Measurements from ENCODE around the gene AMER3. TPM values are rescaled to one million over a fixed set of nuclear protein-coding genes. Genes with fewer than 3 reads are reported as not detected.
"Not testable (repeated sequence)": the region's sequence is repeated elsewhere in the genome, so short reads cannot be mapped to it uniquely, and the experiment has no call there.

The AMER3 gene, protein sequence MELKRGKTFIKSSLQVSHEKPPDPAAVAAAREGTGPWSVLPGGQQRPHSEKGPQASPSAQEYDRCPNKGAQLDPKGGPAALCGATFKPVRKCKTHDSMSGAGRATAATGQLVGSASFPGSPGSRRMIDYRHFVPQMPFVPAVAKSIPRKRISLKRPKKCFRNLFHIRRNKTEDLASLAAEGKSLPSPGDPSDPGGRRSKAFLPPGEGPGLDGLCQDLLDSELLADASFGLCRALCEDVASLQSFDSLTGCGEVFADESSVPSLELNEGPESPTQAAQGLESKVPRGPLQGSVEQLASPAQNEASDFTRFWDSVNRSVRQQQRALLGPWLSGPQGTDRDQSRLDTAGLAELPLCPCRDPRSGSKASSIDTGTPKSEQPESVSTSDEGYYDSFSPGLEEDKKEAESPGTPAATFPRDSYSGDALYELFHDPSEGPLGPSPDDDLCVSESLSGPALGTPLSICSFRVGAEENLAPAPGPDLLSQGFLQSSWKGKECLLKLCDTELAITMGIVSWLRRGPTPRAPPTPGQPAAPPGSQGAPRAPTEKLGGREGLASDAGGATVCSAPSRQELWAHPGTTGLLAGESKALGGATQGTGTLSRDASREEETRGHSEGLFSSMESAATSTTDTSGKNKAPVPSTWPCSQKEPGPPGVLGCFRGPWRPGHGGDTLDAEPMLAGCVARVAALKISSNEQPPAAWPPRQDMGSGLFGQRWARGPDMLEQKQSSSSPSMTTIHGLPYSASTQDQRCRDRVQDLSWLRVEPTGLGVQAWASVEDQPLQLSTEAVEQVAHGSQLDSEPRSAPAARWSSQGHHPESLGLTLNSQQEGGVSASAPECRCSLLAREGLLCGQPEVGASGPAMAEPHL
- polyA plus RNA-seq (2011; rRNA removed) (not detected in 2 replicates), polyA minus RNA-seq (2011; rRNA and poly(A)+ RNA removed) (not detected in 2 replicates)

DNA sequence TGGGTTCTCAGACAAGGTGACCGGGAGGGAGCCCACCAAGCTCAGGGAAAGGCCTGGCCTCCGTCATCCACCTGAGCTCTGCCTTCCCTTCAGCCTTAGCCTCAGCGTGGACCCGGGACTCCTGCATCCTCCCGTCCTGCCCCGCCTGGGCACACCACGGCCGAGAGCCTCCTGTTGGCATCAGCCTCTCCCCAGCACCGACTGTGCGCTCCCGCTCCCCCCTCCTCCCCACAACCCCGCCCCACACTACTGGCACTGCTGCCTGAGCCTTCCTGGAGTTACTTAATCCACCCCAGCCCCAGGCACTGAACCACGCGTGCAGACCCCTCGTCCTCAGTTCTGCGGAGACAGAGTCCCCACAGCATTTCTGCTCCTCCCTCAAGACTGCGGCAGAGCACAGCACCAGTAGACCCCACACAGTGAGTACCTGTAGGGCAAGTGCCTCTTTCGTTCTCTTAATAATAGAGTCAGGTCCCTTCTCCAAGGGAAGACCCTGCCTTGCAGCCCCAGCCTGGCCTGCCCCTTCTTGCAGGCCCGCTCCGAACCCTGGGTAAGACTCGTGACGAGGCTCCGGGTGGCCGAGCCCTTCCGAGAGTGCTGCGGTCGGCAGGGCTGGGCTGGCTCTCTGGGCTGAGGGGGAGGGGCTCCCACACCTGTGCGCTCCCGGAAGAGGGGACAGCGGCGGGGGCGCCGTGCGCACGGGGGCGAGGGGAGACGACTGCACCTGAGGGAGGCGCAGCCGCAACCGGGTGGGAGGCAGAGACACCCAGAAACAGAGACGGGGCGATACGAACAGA lies at the start of gene AMER3:
Gene AMER3, plus strand, starts transcription at position 285 of the 797 bp plus-strand sequence. CDS start 6,533 bp downstream, outside the sequence.
- Histone ChIP-seq H3K27ac (ENCODE audit: low read depth, low read length) (no peak within 1 kb of the TSS), H3K9me3 (ENCODE audit: control insufficient read depth, insufficient read depth, low read length) (no peaks in the 10 kb centered on the region; the same call in 1 of the 2 replicates), H3K4me3 (ENCODE audit: low read depth, low read length) (no peak within 1 kb of the TSS), H3K27me3 (ENCODE audit: control insufficient read depth, insufficient read depth, low read length) (peaks cover 6% of the 10 kb centered on the region)
- ChIA-PET CTCF (no interaction called here), POLR2A (no interaction called here)
- DNase-seq (ENCODE audit: low read depth, low spot score) = no peak
- TF ChIP-seq, protein P1, sequence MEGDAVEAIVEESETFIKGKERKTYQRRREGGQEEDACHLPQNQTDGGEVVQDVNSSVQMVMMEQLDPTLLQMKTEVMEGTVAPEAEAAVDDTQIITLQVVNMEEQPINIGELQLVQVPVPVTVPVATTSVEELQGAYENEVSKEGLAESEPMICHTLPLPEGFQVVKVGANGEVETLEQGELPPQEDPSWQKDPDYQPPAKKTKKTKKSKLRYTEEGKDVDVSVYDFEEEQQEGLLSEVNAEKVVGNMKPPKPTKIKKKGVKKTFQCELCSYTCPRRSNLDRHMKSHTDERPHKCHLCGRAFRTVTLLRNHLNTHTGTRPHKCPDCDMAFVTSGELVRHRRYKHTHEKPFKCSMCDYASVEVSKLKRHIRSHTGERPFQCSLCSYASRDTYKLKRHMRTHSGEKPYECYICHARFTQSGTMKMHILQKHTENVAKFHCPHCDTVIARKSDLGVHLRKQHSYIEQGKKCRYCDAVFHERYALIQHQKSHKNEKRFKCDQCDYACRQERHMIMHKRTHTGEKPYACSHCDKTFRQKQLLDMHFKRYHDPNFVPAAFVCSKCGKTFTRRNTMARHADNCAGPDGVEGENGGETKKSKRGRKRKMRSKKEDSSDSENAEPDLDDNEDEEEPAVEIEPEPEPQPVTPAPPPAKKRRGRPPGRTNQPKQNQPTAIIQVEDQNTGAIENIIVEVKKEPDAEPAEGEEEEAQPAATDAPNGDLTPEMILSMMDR (IDR thresholded peaks at IDR 0.05; ENCODE audit: low read depth, low read length) = no peak

DNA sequence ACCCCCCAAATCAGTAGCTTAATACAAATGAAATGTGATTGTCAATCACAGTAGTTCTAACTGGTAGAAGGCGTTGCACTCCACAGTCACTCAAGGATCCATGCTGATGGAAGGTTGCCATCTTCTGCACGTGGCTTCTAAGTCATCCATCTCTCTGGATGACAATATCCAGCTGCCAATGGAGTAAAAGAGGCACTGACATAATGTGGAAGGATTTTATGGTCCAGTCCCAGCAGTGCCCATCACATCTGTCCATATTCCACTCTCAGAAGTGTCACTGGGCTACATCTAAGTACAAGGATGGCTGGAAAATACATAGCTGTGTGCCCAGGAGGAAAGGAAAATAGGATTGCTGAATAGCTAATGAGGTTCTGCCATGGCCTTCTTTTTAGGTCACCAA lies 40.5 kb upstream of the AMER3 start:
- CTCF ChIA-PET; POLR2A ChIA-PET; DNase-seq (ENCODE audit: low read depth, low spot score); H3K27me3 ChIP-seq (ENCODE audit: control insufficient read depth, insufficient read depth, low read length); H3K27ac ChIP-seq (ENCODE audit: low read depth, low read length); H3K9me3 ChIP-seq (ENCODE audit: control insufficient read depth, insufficient read depth, low read length); H3K4me3 ChIP-seq (ENCODE audit: low read depth, low read length): not testable (repeated sequence)

DNA sequence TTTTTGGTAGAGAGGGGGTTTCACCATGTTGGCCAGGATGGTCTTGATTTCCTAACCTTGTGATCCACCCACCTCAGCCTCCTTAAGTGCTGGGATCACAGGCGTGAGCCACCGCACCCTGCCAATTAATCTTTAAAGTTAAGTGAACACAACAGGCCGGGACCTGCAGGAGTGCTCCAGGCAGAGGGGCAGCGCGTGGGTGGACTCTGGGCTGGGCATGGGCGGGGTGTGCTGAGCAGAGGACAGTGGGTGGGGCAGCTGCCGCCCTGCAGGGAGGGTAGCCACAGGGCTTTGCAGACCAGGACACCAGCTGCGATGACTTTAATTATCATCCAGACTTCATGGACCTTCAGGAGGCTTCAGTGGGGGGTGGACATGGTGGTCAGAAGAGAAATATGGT lies 35.3 kb upstream of the AMER3 start:
- TF ChIP-seq, protein P1 (IDR thresholded peaks at IDR 0.05; ENCODE audit: low read depth, low read length) = no peak
- ChIA-PET CTCF (no interaction called here), POLR2A (no interaction called here)
- no peak for DNase-seq (ENCODE audit: low read depth, low spot score)
- H3K27me3 ChIP-seq (ENCODE audit: control insufficient read depth, insufficient read depth, low read length) = no peaks in the 10 kb centered on the region
- H3K27ac ChIP-seq (ENCODE audit: low read depth, low read length) = no peak overlapping the region
- H3K9me3 ChIP-seq (ENCODE audit: control insufficient read depth, insufficient read depth, low read length) = no peaks in the 10 kb centered on the region
- no peak overlapping the region for H3K4me3 ChIP-seq (ENCODE audit: low read depth, low read length)

DNA sequence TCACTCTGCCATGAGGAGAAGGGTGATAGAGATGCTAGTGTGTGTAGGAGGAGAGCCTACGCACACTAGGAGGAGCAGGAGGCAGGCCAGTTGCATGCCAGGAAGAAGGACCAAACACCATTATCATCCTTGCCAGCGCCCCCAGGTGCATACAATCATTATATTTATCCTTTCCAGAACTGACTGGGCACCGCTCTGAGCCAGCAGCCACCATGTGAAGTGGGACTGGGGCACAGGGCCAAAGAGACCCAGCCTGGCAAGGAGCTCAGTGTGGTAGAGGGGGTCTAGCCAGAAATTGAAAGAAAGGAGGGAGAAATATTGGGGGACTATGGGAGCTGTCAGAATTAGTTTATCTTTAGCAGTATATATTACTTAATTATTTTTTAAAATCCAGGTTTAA lies 34.8 kb upstream of the AMER3 start:
- CTCF ChIA-PET = no interaction called here
- Histone ChIP-seq H3K4me3 (ENCODE audit: low read depth, low read length) (no peak overlapping the region), H3K27ac (ENCODE audit: low read depth, low read length) (no peak overlapping the region), H3K27me3 (ENCODE audit: control insufficient read depth, insufficient read depth, low read length) (no peaks in the 10 kb centered on the region), H3K9me3 (ENCODE audit: control insufficient read depth, insufficient read depth, low read length) (no peaks in the 10 kb centered on the region)
- POLR2A ChIA-PET = no interaction called here
- TF ChIP-seq, protein P1 (IDR thresholded peaks at IDR 0.05; ENCODE audit: low read depth, low read length) = no peak
- no peak for DNase-seq (ENCODE audit: low read depth, low spot score)

DNA sequence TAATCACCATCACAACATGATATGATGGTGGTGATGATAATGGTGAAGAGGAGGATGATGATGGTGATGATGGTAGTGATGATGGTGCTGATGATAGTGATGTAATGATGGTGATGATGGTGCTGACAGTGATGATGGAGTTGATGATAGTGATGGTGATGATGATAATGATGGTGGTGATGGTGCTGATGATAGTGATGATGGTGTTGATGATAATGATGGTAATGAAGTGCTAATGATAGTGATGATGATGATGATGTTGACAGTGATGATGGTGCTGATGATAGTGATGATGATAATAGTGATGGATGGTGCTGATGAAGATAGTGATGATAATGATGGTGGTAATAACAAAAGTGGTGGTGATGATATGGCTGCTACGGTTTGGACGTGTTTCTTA lies 30.9 kb upstream of the AMER3 start:
- TF ChIP-seq, protein P1 (IDR thresholded peaks at IDR 0.05; ENCODE audit: low read depth, low read length) = no peak
- no peak for DNase-seq (ENCODE audit: low read depth, low spot score)
- Histone ChIP-seq H3K27me3 (ENCODE audit: control insufficient read depth, insufficient read depth, low read length) (no peaks in the 10 kb centered on the region), H3K9me3 (ENCODE audit: control insufficient read depth, insufficient read depth, low read length) (peaks cover 4% of the 10 kb centered on the region), H3K4me3 (ENCODE audit: low read depth, low read length) (no peak overlapping the region), H3K27ac (ENCODE audit: low read depth, low read length) (no peak overlapping the region)
- CTCF ChIA-PET = no interaction called here
- POLR2A ChIA-PET = no interaction called here

Measured in AG04450 (cell line).